OCI-LY7 (cell line): ENCODE data around the gene TTC7B.

Source experiments
- EZH2phosphoT487 ChIP-seq: fragments of 200-600 bp; sonication (generic); IDR thresholded peaks from 2 replicates; pipeline ENCODE4 v1.6.1; 2018; ENCODE audit warnings: low read depth, borderline replicate concordance, mild to moderate bottlenecking, mixed run types, antibody characterized with exemption, low read length, moderate library complexity, mixed read lengths
- TF ChIP-seq, protein P1 (sequence below): fragments of 200-600 bp; sonication (generic); conservative IDR thresholded peaks from 2 replicates; pipeline ENCODE4 v1.5.1; 2014; ENCODE audit warnings: mild to moderate bottlenecking, antibody characterized with exemption, low read length, moderate library complexity, mixed read lengths

DNA sequence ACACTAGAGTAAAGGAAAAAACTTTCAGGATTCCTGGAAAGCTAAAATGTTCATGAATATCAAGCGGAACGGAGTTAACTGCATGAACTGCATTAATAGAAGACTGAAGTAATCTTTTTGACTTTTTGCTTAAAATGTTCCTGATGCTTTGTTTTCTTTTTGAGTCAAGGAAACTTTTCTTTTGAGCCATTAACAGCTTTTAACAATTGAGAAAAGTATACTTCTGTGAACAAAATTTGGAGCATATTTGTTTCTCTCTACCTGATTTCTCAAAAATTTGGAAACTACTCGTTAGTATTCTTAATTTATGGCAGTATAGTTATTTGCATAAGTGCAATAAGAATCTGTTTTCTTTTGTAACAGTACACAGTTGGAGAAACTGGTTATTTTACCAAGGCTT lies 340.9 kb downstream of the TTC7B start:
- TF ChIP-seq, protein P1, sequence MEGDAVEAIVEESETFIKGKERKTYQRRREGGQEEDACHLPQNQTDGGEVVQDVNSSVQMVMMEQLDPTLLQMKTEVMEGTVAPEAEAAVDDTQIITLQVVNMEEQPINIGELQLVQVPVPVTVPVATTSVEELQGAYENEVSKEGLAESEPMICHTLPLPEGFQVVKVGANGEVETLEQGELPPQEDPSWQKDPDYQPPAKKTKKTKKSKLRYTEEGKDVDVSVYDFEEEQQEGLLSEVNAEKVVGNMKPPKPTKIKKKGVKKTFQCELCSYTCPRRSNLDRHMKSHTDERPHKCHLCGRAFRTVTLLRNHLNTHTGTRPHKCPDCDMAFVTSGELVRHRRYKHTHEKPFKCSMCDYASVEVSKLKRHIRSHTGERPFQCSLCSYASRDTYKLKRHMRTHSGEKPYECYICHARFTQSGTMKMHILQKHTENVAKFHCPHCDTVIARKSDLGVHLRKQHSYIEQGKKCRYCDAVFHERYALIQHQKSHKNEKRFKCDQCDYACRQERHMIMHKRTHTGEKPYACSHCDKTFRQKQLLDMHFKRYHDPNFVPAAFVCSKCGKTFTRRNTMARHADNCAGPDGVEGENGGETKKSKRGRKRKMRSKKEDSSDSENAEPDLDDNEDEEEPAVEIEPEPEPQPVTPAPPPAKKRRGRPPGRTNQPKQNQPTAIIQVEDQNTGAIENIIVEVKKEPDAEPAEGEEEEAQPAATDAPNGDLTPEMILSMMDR = no peak
- no peak for TF ChIP-seq EZH2phosphoT487
